DND-41 (cell line): ENCODE results near the gene MYCBP2.

Experiments used
- EZH2 ChIP-seq: IDR thresholded peaks from 3 replicates; pipeline ENCODE4 v1.6.1; 2012; ENCODE audit warnings: borderline replicate concordance, low read depth, mild to moderate bottlenecking, moderate library complexity, low read length, inconsistent platforms; ENCODE audit not compliant: severe bottlenecking
- TF ChIP-seq, protein P1 (sequence below): IDR thresholded peaks from 2 replicates; pipeline ENCODE4 v1.5.1; 2012; ENCODE audit warnings: borderline replicate concordance, low read length, moderate library complexity, mild to moderate bottlenecking; ENCODE audit not compliant: poor library complexity, severe bottlenecking; ENCODE audit errors: extremely low read depth

DNA sequence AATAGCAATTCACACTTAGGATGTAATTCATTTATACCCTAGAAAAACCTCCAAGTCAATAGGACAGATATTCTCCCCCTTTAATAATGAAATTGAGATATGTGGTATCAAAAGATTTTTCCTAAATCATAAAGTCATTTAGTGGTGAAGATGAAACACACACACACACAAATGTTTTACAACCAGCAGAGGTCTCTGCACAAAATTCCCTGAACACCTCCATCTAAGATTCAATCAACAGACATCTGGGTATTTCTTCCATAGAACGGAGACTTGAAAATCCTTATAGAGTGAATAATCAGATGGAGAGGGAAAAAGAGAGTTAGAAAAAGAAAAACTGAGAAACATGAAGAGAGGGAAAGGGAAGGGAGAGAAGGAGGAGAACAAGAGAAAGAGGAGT is 52.8 kb downstream of the MYCBP2 start:
- no peak for TF ChIP-seq EZH2
- TF ChIP-seq, protein P1, sequence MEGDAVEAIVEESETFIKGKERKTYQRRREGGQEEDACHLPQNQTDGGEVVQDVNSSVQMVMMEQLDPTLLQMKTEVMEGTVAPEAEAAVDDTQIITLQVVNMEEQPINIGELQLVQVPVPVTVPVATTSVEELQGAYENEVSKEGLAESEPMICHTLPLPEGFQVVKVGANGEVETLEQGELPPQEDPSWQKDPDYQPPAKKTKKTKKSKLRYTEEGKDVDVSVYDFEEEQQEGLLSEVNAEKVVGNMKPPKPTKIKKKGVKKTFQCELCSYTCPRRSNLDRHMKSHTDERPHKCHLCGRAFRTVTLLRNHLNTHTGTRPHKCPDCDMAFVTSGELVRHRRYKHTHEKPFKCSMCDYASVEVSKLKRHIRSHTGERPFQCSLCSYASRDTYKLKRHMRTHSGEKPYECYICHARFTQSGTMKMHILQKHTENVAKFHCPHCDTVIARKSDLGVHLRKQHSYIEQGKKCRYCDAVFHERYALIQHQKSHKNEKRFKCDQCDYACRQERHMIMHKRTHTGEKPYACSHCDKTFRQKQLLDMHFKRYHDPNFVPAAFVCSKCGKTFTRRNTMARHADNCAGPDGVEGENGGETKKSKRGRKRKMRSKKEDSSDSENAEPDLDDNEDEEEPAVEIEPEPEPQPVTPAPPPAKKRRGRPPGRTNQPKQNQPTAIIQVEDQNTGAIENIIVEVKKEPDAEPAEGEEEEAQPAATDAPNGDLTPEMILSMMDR: no peak
